HG03521 (cell line): ENCODE results near the gene DTNB.
A peak's percentile ranks its signal among the peaks of the same experiment; 100 is the strongest.

Source experiments
- ATAC-seq: cut with Tn5 transposase; IDR thresholded peaks from one replicate; pipeline ENCODE4 v1.9.1; 2021; ENCODE audit warnings: mild to moderate bottlenecking, moderate library complexity; ENCODE audit not compliant: unreplicated experiment

Gene DTNB

DNA sequence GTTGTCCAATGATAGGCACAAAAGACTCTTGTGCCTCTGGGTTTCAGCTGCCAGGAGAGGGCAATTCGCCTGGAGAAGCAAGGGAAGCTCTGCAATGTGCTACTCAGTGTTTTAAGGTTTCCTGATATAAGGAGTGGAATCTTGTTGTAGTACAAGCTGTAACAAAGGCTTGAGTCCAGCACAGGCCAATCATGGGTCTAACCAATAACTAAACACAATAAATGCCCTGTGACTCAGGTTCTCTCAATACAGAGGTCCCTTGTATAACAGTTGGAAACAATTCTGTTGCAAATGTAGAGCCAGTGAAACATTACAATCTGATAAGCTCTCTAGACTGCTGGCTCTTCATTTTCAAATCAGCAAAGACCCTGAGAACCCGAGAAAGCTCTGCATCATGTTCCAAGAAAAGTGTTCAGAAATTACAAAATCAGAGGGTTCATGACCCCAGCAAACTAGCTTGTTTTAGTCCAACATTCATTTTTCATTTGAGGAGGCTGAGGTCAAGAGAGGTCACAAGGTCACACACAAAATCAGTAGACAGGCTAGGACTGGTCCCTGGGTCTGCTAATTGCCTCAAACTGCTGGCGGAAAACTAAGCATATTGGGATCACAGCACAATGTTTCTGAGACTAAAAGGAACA lies 272.7 kb downstream of the DTNB start:
- ATAC-seq, result no peak

DNA sequence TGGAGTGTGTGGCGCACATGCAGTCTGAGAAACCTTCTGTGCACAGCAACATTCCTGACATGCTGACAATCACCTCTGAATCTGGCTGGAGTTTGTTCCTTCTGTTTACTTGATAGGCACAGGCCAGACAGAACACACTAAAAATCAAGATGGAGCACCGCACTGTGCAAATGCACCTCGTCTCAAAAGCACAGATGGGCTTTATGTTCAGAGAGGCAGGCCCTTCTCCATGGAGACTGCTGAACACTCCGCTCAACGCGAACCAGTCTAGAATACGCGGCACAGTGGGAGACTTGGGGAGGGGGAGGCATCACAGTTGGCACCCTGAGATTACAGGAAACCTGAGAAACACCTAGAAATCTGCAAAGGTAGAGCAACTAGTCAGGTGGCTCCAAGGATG lies 273.2 kb downstream of the DTNB start:
- no peak for ATAC-seq

DNA sequence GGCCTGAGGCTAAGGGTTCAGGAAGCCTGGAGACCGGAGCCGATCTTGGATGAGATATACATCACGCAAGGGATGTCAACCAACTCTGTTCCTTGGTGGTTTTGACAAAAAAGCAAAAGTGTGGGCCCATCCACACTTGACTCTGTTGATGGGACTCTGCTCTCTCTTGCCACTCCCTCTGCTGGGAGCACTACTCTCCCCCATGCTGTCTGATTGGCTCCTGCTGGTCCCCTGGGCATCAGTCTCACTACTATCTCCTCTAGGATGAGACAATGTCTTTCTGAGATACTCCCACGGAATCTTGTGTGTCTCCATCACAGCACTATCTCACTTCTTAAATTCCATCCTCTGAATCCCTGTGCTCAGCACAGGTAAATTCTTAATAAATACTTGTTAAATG lies 274.8 kb downstream of the DTNB start:
- no peak for ATAC-seq

DNA sequence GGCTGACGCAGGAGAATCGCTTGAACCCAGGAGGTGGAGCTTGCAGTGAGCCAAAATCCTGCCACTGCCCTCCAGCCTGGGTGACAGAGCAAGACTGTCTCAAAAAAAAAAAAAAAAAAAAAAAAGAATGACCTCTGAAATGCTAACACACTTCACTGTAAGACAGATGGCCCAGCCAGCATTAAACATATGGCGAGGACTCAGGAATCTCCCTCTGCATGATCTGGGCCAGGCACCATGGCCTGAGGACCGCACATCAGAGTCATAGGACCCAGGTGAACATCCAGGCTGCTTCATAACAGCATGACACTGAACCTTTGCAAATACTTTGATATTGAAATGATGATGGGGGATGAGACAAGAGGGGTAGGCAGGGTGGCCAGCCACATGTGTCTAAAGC lies 275.6 kb downstream of the DTNB start:
- no peak for ATAC-seq

DNA sequence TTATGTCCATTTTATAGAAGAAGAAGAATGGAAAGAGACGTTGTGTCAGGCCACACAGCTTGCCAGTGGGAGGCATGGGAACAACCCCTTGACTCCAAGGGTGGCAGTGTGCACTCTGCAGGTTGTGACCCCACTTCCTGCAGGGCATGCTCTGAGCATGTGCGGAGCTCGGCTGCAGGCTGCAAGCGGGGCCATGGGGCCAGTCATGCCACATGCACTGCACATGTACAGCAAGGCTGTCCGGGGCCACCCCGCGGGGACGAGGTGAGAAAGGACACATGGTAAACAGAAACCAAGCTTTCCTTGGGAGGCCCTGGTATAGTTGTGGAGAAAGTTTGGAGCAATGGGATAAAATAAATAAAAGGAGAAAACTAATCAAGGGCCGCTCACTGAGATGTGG lies 284.2 kb downstream of the DTNB start:
- no peak for ATAC-seq

DNA sequence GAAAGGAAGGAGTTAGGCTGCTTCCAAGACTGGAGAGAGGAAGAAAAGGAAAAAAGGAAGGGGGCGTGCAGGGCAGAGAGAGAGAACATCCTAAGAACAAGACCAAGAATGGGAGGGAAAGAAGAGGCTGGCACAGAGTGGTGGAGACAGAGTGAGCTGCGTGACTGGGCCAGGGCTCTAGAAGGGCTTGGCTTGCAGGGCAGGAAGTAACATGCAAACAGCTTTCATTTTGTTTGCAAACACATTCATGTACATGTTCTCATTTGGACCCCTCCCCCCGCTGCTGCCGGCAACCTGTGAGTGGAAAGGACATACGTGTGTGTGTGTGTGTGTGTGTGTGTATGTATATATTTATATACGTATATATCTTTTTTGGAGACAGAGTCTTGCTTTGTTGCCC lies 284.9 kb downstream of the DTNB start:
- ATAC-seq, result no peak

DNA sequence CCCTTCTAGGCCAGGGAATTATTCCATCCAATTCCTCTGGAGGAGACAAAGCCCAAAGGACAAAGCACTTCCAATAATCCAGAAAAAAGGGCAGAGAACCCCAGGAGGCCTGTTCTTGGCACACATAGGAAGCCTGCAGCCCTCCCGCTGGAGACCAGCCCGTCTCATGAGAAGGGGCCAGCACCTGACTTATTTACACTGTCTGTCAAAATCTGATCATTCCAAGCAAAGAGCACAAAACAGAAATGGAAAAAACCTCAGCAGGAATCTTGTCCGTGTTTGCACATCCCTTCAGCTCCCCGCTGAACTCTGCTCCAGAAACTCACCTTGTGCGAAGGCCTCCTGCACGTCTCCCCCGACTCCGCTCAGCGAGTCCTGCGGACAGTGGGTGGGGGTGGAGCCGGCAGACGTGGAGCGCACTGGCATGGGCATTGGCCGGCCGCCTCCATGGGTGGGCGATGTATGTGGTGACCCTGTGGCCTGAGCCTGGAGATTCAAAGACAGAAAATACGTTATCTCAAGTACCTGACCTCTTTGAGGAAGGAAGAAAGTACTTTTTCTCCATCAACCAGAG lies 285.4 kb downstream of the DTNB start:
- no peak for ATAC-seq

DNA sequence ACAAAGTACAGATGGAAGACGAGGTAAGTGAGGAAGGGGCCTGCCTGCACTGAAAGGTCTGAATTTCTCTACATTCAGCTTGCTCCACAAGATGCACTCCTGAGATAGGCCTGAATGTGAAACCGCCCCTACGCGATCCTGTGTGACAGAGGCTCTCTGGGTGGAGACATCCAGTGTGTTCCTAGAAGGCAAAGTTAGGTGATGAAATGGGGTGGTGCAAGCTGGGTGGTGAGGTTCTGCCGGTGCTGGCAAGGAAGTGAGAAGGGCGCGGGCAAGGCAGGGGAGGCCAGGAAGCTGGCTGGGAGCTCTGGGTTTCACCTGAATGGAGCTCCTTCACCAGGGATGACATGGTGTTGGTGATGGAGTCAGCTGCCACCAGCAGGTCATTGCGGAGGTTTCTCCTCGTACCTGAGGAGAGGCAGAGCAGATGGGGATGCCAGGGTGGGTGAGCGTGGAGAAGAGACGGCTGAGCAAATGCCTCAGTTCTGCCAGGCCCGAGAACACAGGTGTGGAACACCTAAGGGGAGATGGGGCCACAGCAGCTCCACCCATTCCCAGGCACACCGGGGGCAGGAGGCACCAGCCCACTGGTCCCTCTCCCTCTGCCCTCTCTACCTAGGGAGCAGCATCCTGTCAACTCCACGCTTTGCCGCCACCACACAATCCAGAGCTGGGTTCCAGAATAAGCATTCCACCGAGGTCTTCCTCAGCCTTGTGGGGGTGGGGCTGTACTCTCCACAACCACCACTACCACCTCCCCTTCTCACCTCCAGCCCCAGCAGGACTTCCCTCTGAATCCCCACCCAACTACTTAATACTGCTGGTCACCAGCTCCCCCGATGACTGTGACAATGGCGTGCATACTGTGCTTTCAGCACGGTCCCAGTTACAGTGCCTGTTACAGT lies 286.2 kb downstream of the DTNB start:
- no peak for ATAC-seq

DNA sequence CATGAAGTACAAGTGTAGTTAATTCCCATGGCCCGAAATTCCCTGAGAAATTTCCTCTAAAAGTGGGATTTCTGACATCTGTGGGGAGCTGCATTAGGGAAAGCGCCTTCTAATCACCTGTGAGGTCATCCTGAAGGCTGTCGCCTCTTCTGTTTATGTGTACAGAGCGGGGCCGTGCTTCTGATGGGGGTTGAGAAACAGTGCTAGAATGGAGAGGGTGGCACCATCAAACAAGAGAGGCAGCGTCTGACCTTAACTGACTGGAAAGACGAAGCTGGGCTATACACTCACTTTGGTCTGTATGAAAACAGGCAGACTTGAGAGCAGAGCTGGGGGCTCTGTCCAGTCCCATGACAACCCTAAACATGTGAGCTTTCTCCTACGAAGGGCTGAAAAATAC lies 287.5 kb downstream of the DTNB start:
- ATAC-seq, result no peak

DNA sequence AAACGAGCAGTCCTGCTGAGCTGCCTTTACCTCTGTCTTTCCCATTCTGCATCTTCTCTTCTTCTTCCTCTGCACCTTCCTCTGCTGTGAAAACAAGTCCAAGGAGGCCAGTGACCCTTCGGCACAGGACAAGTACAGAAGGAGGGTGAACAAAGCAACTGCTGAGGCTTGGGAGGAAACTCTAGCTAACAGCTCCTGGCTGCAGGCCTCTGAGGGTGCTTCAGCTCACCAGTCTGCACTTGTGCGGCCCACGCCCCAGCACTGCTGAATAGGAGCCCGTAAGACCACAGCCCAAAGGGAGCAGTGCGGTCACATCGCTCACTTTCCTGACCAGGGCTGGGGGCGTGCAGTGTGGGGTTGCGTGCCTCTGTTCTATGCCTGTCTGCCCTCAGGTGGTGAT lies 289.6 kb downstream of the DTNB start:
- ATAC-seq, result no peak

DNA sequence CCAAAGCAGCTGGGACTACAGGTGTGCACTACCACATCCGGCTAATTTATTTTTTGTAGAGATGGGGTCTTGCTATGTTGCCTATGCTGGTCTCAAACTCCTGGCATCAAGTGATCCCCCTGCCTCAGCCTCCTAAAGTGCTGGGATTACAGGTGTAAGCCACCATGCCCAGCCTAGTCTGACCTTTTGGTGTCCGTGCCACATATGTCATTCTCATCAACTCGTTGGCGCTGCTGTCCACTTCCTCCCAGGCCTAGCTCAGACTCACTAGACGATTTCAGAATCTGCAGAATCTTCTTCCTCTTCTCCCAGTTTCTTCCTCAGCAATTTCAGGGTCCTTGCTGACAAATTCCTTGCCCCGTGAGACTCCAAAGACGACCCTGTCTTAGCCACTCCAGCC lies 291.9 kb downstream of the DTNB start:
- ATAC-seq, result no peak

DNA sequence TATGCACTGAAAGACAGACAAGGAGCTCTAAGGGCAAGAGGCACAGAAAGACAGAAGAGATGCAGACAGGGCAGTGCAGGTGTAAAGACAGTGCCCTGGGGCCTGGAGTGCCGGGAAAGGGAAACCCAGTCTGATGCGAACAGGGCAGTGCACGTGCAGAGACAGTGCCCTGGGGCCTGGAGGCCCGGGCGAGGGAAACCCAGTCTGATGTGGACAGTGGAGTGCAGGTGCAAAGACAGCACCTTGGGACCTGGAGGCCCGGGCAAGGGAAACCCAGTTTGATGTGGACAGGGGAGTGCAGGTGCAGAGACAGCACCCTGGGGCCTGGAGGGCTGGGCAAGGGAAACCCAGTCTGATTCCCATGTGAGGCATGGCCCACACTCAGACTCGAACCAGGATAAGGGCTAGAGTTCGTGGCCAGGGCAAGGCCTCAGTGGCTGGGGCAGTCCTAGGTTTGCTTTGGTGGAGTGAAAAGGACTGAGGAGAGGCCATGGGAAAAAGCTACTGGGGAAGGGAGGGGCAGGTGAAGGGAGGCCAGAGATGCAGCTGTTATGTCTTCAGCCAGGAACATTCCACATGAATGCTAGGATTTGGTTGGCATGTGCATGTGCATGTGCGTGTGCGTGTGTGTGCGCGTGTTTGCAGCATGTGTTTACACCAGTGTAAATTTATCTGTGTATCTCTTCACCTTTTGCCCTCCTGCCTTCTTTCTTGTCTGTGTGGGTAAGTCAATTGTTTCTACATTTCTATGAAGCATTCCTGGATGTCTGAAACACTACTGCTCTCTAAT lies 292.6 kb downstream of the DTNB start:
- no peak for ATAC-seq

DNA sequence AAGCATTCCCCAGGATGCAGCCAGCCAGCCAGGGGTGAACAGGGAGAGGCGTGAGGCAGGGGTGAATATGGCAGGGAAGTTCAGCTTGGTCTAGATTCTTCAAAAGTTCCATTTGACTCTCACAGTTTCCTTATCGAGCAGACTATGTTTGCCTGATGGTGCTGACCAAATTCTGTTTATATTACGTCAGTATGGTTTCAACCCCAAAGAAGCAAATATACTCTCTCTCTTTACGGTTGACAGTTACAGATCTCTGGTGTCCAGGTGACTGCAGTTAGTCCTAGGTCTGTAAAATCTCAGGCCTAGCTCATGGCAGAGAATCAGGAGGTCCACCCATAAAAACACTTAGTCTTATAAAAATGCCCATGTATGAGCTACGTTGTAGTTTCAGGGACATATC lies 293.4 kb downstream of the DTNB start:
- ATAC-seq, result no peak

DNA sequence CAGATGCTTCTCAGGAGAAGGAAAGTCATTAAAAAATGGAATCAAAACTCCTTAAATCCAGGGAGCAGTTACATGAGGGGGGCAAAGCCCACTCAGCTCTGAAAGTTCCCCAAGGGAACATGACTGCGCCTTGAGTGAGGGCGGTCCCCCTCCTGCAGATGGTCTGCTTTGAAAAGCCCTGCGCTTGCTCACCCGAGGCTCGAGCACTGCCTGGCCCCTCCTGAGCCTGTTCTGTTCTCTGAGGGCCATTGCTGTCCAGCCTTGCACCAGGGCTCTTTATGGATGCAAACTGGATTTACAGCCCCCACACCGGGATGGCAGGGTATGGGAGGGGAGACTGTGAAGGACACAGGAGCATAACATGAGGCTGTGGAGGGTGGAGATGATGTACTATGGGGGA lies 293.8 kb downstream of the DTNB start:
- ATAC-seq, result no peak

DNA sequence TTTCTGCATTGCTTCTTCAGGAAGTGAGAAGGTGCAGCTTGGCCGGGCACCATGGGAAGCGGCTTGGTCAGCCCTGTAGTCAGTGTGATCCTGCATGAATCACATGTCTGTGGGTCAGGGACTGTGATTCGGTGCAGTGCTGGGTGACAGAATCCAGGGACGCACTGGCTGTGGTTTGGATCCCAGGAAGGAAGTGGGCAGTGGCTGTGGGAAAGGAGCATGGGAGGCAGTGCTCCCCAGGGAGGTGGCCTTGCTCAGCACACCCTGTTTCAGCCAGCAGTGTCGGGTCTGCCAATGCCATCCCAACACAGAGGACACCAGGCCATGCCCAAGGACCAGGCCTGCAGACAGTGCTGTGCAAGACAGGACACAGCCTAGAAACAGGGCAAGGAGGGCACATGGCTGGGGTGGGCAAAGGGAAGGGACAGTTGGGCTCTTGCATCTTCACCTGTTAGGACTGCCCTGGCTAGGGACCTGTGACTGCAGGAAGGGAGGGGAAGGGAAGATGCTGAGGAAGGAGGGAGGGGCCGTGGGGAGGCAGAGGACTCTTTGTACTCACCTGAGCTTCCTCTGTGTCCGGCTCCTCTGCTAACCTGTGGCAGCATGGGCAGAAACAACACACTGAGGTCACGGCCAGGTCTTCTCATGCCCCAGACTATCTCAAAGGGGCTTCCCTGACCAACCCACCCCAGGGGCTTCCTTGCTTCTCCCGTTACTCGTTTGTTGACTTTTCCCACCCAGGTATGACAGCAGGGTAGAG lies 294.5 kb downstream of the DTNB start:
- no peak for ATAC-seq

DNA sequence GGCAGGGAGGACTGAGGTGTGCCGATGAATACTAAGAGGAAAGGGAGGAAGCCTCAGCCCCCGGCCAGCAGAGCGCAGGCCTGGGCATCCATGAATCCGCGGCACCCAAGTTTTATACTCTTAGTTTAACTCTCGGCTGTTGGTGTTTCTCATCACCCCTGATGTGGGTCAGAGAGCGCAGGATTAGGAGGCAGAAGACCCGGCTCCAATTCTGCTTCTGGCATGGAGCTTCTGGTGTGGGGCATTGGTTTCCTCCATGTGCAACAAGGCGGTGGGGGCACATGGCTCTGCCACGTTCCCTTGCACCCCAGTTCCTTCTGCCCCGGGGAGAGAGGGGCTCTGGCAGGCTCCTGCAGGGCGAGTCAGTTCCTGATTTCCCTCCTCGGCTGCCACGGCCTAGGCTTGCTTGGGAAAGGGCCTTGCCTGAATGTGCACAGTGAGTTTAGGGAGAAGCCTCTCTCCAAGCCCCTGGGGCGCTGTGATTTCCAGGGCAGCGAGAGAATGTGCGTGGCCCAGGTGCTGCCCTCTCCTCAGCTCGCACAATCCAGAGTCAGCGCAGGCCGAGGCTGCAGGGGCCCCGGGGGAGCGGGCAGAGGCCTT lies 295.5 kb downstream of the DTNB start:
- ATAC-seq, result no peak

DNA sequence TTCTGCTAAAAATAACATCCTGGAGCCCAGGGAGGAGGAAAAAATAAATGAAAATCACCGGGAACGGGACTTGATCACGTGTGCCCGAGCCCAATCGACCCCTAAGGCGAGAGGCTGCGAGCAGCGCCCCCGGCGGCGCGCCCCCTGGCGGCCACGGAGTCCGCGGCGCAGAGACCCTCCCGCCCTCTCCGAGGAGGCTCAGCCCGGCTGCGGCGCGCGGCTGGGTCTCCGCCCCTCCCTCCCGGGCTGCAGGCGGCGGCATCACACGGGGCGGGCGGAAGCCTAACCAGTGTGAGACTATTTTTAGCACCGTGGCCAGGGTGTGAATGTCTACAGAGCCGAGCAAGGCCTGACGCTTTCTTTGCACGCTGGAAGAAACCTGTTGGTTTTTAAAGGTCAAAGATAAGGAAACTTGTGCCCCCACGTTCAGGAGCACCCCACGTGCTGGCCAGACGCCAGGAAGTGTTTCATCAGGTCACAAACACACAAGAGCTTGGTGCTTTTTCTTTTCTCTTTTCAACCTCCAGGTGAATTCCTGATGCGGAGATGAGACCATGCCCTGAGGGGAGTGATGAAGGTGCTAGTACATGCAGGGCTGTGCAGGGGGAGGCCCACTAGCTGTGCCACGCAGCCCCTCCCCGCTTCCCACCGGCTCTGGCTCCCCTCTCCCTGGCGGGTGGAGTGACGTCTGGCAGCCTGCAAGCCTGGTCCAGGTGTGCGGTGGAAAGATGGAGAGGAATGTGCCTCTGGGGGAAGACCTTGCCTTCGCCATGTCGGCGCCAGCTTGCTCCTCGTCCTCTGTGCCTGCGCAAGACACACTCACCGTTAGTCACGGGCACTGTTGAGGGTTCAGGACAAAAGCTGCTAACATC lies 296.4 kb downstream of the DTNB start:
- peak; percentile 91 for ATAC-seq

DNA sequence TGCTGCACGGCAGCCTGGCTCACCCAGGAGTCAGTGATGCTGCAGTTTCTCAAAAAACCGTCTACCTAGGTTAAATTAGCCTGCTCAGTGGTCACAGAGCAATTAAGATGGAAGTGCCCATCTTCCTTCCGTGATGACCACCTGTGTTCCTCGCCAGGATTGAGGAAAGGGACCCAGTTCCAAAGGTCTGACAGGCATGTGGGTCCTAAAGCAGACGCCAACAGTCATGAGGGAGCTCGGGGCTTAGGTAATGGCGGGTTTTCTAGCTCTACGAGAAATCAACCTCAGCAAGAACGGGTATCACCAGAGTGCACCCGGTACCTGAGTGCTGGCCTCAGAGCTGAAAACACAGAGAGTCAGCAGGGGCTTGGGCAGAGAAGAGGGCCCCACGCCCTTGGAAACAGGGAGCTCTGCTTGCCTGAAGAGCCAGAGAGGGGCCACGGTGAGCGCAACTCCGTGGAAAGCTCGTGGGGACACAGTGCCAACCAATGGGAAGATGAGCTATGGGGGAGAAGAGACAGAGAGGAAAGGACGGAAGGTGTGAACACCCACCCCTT lies 297.3 kb downstream of the DTNB start:
- ATAC-seq, result no peak

DNA sequence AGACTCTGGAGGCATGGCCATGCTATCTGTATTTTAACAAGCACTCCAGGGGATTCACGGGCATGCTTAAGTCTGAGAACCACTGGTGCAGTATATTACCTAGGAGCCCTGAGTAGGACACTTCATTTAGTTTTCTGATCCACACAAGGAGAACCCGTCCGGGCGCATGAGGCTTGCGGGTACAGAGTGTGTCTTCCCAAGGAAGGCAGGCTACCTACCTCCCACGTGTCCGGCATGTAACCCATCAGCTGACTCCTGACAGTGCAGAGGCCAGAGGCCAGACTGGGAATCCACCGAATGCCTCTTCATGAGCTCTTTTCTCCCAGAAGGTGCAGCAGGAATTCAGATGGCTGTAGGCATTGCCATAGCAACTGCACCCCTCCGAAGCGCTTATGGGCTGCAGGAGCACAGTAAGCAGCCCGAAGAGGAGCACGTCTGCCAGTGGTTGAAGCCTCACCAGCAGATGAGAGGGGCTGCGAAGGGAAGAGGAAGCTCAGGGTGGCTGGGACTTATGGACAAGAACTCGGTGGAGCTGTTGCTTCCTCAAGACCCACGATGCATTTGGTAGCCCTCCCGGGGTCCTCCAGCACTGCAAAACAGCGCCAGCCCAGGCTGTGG lies 297.9 kb downstream of the DTNB start:
- no peak for ATAC-seq
